K562 (cell line): ENCODE data around the gene SCARB2. TPM values are rescaled to one million over a fixed set of nuclear protein-coding genes. Genes with fewer than 3 reads are reported as not detected.
A peak's percentile ranks its signal among the peaks of the same experiment; 100 is the strongest.

Experiments used
- BACH1 ChIP-seq: fragments of 200-800 bp; sonication (Bioruptor generic); IDR thresholded peaks from 2 replicates; pipeline ENCODE4 v1.6.1; 2016; ENCODE audit warnings: missing genetic modification characterization, missing compliant biosample characterization
- CCAR2 ChIP-seq: fragments of 200-400 bp; formaldehyde crosslinking; IDR thresholded peaks from 2 replicates; pipeline ENCODE4 v1.6.1; 2017; ENCODE audit warnings: mild to moderate bottlenecking, low read depth, low read length
- CEBPG ChIP-seq, 3 experiments: fragments of 200-800 bp in 1 of 3; sonication (Bioruptor generic) in 1 of 3; sonication (generic) in 1 of 3; formaldehyde crosslinking in 1 of 3; IDR thresholded peaks in 2 of 3; conservative IDR thresholded peaks in 1 of 3; 2 replicates each; pipeline versions ENCODE4 v1.6.1 to v1.8.0; 2016 to 2022; ENCODE audit warnings: missing compliant biosample characterization in 2 of 3, missing genetic modification characterization in 2 of 3, mild to moderate bottlenecking in 1 of 3, missing genetic modification reagents in 1 of 3
- CHD4 ChIP-seq: fragments of 200-600 bp; sonication (generic); IDR thresholded peaks from 3 replicates; pipeline ENCODE4 v1.6.1; 2012; ENCODE audit warnings: low read depth, mild to moderate bottlenecking, mixed read lengths, low read length, inconsistent platforms; ENCODE audit not compliant: insufficient read depth, insufficient replicate concordance, poor library complexity, severe bottlenecking
- GMEB1 ChIP-seq: fragments of 250-450 bp; sonication (Bioruptor Pico); IDR thresholded peaks from 2 replicates; pipeline ENCODE4 v1.4.0; 2020; ENCODE audit warnings: mild to moderate bottlenecking
- MAFG ChIP-seq: fragments of 450-650 bp; conservative IDR thresholded peaks from 2 replicates; pipeline ENCODE4 v1.6.1; 2016; ENCODE audit warnings: missing genetic modification characterization, missing compliant biosample characterization
- MYNN ChIP-seq, 2 experiments: sonication (generic); formaldehyde crosslinking in 1 of 2; IDR thresholded peaks; 2 replicates each; pipeline versions ENCODE4 v1.5.0 to v1.6.1; 2016 to 2020; ENCODE audit warnings: antibody characterized with exemption in 1 of 2, missing genetic modification reagents in 1 of 2
- NR2F6 ChIP-seq: fragments of 450-650 bp; formaldehyde crosslinking; IDR thresholded peaks from 2 replicates; pipeline ENCODE4 v1.4.0; 2020; ENCODE audit warnings: mild to moderate bottlenecking
- NR4A1 ChIP-seq, 2 experiments: fragments of 250-450 bp in 1 of 2; fragments of 450-650 bp in 1 of 2; sonication (Bioruptor Pico) in 1 of 2; IDR thresholded peaks; 2 replicates each; pipeline versions ENCODE4 v1.4.0 to v1.6.1; 2016 to 2020; ENCODE audit warnings: mild to moderate bottlenecking in 2 of 2, missing compliant biosample characterization in 1 of 2, missing genetic modification characterization in 1 of 2, moderate library complexity in 1 of 2
- RBM39 ChIP-seq: fragments of 200-400 bp; formaldehyde crosslinking; optimal IDR thresholded peaks from 2 replicates; pipeline ENCODE3; 2018; ENCODE audit warnings: low read depth, low read length
- TCF7L2 ChIP-seq: fragments of 150-350 bp; IDR thresholded peaks from 2 replicates; pipeline ENCODE4 v1.6.1; 2016; ENCODE audit warnings: low read depth, mild to moderate bottlenecking, low read length, moderate library complexity
- ZC3H8 ChIP-seq: fragments of 450-650 bp; IDR thresholded peaks from 2 replicates; pipeline ENCODE4 v1.6.1; 2017
- ZNF41 ChIP-seq: fragments of 250-450 bp; sonication (Bioruptor Pico); conservative IDR thresholded peaks from 2 replicates; pipeline ENCODE4 v1.4.0; 2020; ENCODE audit warnings: mild to moderate bottlenecking
- polyA plus RNA-seq, 8 experiments: library from polyadenylated mRNA; depleted of rRNA in 4 of 8; stranded (reverse) in 5 of 8; unstranded in 3 of 8; fragments of >200 nt; fragmentation: Nextera tagmentation in 2 of 8; fragmentation: Illumina TruSeq in 1 of 8; extraction: Ambion mirVana in 2 of 8; extraction: Trizol in 1 of 8; gene quantifications; 2 replicates each; pipeline versions ENCODE4 v1.2.1 to v1.2.3, GENCODE V29; 2011 to 2014; ENCODE audit warnings: inconsistent platforms in 1 of 8, missing spikeins in 1 of 8
- total RNA-seq, 7 experiments: library from RNA; depleted of rRNA in 6 of 7; stranded (reverse); fragments of >200 nt in 6 of 7; fragmentation: Illumina TruSeq in 2 of 7; extraction: Trizol in 2 of 7; gene quantifications; 2 replicates each; pipeline versions ENCODE4 v1.2.1 to v1.2.3, GENCODE V29; 2011 to 2021; ENCODE audit warnings: low replicate concordance in 1 of 7
- TF ChIP-seq, protein P1 (sequence below): fragments of 450-650 bp; IDR thresholded peaks from 2 replicates; pipeline ENCODE4 v1.6.1; 2017; ENCODE audit warnings: antibody characterized with exemption, mild to moderate bottlenecking
- TF ChIP-seq, protein P2 (sequence below): fragments of 450-650 bp; IDR thresholded peaks from 2 replicates; pipeline ENCODE4 v1.6.1; 2018; ENCODE audit not compliant: partially characterized antibody
- TF ChIP-seq, protein P3 (sequence below): fragments of 250-450 bp; sonication (Bioruptor Pico); IDR thresholded peaks from 2 replicates; pipeline ENCODE4 v1.6.1; 2021; ENCODE audit warnings: mild to moderate bottlenecking

Gene SCARB2
- total and polyA plus RNA-seq, 9 of the 15 experiments (the other 6 are each of a cell fraction or from before 2014, with no cell fraction given) = 6.1 to 25.8 (median 17.8) TPM

DNA sequence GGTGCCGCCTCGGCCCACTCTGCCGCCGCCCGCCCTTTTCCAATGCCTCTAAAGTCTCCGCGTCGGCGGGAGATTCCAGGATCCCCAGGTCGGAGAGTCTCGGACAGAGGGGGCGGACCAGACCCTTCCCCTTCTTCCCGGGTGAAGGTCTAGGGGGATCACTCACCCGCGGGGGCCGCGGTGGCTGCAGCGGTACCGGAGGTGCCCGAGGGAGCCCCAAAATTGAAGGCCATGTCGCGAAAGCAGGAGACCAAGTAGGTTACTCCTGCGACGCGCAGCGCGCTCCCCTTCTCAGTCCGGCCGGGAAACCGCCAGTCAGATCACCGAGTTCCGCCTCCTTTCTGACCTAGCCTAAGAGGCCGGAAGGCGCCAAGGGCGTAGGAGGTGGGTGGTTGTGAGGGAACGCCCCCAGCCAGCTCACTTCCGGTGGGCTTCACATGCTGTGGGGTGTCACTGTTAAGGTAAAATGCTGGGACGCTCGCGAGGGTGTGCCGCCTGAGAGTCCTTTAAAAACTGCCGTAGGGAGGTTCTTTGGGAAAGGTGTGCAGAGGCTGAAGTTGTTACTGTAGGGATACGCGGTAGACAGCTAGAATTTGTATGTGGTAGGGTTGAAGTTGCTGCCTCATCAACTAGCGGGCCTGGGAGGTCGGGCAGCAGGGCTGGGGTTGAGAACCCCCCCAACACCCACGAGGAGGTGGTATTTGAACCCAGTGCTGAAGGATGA lies 65.3 kb downstream of the SCARB2 start, which contains the start of gene NUP54 (continued):
- TF ChIP-seq, protein P1, sequence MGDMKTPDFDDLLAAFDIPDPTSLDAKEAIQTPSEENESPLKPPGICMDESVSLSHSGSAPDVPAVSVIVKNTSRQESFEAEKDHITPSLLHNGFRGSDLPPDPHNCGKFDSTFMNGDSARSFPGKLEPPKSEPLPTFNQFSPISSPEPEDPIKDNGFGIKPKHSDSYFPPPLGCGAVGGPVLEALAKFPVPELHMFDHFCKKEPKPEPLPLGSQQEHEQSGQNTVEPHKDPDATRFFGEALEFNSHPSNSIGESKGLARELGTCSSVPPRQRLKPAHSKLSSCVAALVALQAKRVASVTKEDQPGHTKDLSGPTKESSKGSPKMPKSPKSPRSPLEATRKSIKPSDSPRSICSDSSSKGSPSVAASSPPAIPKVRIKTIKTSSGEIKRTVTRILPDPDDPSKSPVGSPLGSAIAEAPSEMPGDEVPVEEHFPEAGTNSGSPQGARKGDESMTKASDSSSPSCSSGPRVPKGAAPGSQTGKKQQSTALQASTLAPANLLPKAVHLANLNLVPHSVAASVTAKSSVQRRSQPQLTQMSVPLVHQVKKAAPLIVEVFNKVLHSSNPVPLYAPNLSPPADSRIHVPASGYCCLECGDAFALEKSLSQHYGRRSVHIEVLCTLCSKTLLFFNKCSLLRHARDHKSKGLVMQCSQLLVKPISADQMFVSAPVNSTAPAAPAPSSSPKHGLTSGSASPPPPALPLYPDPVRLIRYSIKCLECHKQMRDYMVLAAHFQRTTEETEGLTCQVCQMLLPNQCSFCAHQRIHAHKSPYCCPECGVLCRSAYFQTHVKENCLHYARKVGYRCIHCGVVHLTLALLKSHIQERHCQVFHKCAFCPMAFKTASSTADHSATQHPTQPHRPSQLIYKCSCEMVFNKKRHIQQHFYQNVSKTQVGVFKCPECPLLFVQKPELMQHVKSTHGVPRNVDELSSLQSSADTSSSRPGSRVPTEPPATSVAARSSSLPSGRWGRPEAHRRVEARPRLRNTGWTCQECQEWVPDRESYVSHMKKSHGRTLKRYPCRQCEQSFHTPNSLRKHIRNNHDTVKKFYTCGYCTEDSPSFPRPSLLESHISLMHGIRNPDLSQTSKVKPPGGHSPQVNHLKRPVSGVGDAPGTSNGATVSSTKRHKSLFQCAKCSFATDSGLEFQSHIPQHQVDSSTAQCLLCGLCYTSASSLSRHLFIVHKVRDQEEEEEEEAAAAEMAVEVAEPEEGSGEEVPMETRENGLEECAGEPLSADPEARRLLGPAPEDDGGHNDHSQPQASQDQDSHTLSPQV = no peak
- no peak for TF ChIP-seq BACH1 (tag)
- TF ChIP-seq CHD4 = no peak
- TF ChIP-seq, protein P2, sequence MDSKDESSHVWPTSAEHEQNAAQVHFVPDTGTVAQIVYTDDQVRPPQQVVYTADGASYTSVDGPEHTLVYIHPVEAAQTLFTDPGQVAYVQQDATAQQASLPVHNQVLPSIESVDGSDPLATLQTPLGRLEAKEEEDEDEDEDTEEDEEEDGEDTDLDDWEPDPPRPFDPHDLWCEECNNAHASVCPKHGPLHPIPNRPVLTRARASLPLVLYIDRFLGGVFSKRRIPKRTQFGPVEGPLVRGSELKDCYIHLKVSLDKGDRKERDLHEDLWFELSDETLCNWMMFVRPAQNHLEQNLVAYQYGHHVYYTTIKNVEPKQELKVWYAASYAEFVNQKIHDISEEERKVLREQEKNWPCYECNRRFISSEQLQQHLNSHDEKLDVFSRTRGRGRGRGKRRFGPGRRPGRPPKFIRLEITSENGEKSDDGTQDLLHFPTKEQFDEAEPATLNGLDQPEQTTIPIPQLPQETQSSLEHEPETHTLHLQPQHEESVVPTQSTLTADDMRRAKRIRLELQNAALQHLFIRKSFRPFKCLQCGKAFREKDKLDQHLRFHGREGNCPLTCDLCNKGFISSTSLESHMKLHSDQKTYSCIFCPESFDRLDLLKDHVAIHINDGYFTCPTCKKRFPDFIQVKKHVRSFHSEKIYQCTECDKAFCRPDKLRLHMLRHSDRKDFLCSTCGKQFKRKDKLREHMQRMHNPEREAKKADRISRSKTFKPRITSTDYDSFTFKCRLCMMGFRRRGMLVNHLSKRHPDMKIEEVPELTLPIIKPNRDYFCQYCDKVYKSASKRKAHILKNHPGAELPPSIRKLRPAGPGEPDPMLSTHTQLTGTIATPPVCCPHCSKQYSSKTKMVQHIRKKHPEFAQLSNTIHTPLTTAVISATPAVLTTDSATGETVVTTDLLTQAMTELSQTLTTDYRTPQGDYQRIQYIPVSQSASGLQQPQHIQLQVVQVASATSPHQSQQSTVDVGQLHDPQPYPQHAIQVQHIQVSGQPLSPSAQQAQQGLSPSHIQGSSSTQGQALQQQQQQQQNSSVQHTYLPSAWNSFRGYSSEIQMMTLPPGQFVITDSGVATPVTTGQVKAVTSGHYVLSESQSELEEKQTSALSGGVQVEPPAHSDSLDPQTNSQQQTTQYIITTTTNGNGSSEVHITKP = peak; percentile 23
- TF ChIP-seq MYNN (IDR thresholded peaks at IDR 0.05) = peak; percentile 66; the same call in 1 of the 2 replicates
- TF ChIP-seq MYNN (CRISPR knock-in tag; IDR thresholded peaks at IDR 0.05) = no peak
- 0 out of 2 replicates have a peak, but pooled peaks have one; percentile 44 for TF ChIP-seq MAFG (tag)
- TF ChIP-seq CEBPG (CRISPR knock-in tag; IDR thresholded peaks at IDR 0.05) = no peak
- TF ChIP-seq CEBPG (tag; conservative IDR thresholded peaks at IDR 0.05 in 1 of 2, IDR thresholded peaks at IDR 0.05 in 1 of 2) = no peak
- no peak for TF ChIP-seq ZNF41 (CRISPR knock-in tag)
- no peak for TF ChIP-seq TCF7L2
- TF ChIP-seq, protein P3, sequence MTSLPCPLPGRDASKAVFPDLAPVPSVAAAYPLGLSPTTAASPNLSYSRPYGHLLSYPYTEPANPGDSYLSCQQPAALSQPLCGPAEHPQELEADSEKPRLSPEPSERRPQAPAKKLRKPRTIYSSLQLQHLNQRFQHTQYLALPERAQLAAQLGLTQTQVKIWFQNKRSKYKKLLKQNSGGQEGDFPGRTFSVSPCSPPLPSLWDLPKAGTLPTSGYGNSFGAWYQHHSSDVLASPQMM (CRISPR knock-in tag) = no peak
- TF ChIP-seq RBM39 = no peak
- TF ChIP-seq NR4A1 (CRISPR knock-in tag; IDR thresholded peaks at IDR 0.05) = no peak
- no peak for TF ChIP-seq NR4A1 (tag; IDR thresholded peaks at IDR 0.05)
- no peak for TF ChIP-seq ZC3H8
- TF ChIP-seq NR2F6 = no peak
- TF ChIP-seq GMEB1 = peak; percentile 73
- TF ChIP-seq CCAR2 = no peak
